HG03575 (cell line): Measurements from ENCODE around the gene GPM6B.

Experiments
- ATAC-seq: cut with Tn5 transposase; IDR thresholded peaks from one replicate; pipeline ENCODE4 v1.9.1; 2021; ENCODE audit not compliant: unreplicated experiment, insufficient number of reproducible peaks, low FRiP score; ENCODE audit errors: extremely low read depth

Gene GPM6B

DNA sequence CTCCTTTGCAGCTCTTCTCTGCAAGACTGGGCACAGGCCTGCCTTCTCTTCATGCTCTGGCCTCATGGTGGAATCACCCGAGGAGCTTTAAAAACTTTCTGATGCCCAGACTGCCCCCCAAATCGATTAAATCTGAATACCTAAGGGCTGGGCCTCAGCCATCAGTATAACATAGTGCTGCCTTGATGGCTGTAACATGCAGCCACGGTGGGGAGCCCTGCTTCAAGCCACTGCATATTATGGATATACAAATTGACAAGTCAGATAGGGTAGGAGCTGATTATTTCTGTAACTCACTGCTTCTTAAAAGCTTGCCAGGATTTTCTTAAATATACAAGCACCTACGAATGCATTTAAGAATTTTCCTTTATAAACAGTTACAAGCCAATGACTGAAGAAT is 40.5 kb downstream of the GPM6B start:
- no peak for ATAC-seq

DNA sequence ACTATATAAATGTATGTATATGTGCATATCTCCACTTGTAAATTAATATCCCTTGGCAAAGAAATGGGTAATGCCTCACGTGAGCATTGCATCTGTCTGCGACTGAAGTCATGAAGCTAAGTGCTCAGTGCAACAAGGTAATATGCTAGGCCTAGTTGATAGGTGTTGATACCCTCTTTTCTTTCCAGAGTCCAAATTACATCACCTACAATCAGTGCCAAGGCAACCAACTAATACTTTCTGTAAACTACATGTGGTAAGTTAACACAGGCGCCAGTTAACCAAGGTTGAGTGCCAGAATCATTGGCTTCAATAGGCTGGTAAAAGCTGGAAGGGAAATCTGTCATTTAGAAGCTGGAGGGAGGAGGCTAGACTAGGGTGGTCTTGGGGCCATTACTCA is 41.1 kb downstream of the GPM6B start:
- ATAC-seq = no peak

DNA sequence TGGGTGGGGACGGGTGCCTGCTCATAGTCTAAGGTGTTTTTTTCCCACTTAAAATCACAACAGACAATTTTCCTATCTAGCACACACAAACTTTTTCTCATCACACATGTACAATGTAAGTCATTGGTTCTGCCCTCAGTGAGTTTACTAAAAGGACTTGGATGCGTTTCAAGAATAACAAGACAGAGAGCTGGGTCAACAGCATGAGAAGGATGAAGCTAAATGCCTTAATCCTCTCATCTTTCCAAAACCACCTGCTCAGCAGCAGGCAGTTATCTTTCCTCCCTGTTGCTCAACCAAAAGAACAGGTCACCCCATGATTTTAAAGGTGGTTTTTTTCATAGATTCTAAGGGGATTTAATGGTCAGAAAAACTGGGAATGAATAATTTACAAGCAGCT is 42.2 kb downstream of the GPM6B start:
- no peak for ATAC-seq

DNA sequence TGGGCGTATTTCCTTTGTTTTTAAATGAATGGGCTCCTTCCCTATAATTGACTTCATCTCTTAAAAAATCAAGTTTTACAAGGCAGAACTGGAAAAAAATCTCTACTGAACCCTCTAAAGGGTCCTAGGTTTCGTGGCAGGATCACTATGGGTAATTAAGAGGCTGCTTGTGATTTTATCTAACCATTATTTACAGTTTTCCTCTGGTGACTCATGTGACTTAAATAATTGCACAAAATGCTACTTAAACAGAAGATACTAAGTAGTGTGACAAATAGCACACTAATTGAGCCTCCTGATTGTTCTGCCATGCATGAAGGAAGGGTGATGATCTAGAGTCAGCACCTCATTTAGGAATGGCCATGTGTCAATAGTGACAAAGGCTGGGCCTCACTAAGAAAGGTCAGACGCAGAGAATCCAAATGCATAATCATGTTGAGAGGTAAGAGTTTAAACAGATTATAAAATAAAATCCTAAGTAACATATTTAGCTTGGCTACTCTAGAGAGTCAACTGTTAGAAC is 46.8 kb downstream of the GPM6B start:
- no peak for ATAC-seq

DNA sequence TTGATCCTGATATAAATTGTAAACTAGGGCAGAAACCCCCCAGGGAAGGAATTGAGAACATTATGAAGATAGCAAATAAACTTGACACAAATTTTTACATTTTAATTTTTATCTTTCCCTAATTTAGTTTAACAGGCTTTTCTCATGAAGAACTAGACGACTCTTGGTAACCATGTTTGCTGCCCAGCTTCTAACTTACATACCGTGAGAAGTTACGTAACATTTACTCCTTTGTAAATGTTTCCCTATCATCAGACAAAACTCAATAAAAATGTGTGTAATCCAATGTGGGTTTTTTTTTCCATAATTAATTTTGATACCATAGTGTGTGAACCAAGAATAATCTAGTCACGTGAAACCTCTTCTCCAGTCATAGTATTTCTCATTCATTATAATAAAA is 48.0 kb downstream of the GPM6B start:
- no peak for ATAC-seq

DNA sequence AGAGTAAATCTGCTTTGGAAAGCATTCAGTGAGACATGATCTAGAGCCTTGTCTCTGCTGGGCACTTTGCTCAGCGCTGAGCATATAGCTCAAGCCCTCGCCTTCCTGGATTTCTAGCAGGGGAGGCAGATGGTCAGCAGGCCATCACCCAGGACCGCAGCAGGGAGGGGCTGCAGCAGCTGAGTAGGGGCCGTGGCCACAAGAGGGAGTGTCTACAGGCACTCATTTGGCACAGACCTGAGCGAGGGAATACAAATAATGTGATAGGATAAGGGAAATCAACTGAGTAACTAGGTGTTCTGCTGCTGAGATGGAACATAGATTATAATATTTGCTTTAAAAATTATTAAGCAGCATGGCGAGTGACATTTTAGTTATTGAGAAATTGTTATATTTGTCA is 52.1 kb downstream of the GPM6B start:
- ATAC-seq = no peak

DNA sequence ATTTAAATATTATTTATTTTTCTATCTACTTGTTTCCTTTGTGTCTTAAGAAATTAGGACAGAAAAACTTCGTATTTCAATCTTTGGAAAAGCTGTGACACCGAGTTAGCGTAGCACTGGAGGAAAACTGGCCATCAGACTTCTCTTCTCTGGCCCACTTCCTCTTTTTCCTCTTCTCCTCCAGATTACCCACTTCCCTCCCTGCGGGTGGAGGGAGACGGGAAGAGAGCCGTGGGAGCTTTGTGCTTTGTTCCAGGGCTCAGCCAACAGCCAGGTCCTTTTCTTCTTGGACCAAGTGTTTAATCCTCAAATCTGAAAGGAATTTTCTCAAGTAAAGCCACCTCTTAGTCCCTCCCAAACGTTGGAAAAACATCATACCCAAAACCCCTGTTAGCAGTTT is 52.6 kb downstream of the GPM6B start:
- no peak for ATAC-seq

DNA sequence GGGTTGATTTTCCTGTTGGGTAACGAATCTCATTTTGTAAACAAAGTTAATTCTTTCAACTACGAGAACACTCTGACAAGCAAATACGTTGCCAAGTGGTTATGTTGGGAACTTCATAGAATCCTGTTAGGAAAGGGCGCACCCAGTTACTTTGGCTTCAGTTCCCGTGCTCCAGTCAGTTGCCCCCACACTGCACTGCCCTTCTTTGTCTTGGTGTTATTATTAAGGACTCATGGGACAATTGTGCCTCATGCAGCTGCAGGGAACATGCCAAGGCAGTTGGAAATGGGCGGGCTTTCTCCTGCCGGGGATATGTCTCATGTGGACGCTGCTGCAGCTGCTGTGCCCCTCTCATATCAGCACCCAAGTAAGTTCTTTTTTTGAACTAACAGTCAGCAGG is 53.4 kb downstream of the GPM6B start:
- ATAC-seq = no peak

DNA sequence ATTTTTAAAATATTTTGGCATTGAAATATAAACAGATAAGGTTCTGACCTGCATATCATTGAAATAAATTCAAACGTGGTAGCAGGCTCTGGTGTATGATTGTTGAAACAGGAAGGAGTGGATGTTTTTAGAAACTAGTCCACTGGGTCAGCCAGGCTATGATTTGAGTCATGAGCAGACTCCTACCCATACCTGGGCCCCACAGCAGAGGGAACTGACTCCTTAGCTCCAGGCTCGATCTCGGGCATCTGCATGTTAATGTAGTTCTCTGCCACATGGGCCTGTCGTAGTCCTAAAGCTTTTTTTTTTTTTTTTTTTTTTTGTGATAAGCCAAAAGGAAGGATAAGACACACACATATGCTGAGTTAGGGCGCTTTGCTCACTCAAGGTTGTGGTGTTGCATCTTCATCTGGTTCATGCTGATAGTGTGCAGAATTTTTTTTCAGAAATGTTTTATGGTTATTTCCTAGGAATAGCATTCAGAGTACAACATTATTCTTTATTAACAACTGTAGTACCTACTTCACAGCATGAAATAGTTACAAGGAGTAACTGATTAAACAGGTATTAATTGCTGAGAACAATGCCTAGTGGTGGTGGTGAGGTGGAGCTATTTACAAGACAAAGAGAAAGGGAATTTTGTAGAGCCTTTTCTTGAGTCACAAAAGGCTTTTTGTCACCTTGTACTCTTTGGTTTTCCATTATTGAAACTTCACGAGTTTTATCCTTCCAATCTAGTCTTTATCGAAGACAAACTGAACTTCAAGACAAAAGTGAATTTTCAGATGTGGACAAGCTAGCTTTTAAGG is 55.1 kb downstream of the GPM6B start:
- peak; percentile 74 for ATAC-seq

DNA sequence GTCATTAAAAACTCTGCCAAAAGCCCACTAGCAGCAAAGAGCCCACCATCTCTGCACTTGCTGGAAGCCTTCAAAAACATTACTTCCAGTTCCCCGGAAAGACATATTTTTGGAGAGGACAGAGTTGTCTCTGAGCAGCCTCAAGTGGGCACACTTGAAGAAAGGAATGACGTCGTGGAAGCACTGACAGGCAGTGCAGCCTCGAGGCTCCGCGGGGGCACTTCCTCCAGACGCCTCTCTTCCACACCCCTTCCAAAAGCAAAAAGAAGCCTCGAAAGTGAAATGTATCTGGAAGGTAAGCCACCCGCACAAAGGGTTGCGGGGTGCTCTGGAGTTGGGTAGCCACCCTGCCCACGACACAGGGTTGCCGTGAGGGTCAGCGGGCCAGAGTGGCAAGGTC is 56.5 kb downstream of the GPM6B start:
- ATAC-seq = no peak

DNA sequence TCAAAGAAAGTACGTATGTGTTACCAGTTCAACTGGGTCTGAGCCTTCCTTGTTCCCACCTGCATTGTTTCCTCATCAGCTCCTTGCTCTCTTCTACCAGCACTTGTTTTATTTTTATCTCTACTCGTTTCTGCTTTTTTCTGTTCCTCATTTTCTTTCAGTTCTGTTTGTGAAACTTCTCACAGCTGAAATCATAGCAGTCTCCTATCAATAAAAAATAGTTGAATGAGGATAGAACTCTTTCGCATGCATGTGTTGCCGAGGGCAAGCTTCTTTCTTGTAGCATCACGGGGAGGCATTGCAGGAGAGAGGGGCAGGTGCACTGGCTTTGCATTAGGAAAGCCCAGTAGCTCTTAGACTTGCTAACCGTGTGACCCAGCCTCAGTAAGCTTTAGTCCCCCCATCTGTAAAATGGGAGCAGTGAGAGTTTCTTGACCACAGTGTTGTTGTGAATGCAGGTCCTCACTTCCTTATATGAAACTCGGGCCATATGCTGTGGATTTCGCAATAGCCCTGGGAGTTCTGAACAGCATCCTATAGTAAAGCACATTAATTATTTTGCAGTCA is 57.7 kb downstream of the GPM6B start:
- ATAC-seq = no peak

DNA sequence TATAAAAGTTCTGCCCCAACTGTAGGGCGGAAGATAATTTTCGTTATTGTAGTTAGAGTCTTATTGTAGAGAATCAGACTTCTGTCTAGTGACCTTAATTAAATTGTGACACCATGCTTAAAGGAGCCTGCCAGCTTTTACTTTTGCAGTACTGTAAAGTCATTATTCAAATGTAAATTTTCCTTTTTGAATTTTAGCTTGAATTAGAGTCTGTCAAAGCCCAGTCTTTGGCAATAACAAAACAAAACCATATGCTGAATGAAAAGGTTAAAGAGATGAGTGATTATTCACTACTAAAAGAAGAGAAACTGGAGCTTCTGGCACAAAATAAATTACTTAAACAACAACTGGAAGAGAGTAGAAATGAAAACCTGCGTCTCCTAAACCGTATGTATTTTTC is 60.5 kb downstream of the GPM6B start:
- no peak for ATAC-seq

DNA sequence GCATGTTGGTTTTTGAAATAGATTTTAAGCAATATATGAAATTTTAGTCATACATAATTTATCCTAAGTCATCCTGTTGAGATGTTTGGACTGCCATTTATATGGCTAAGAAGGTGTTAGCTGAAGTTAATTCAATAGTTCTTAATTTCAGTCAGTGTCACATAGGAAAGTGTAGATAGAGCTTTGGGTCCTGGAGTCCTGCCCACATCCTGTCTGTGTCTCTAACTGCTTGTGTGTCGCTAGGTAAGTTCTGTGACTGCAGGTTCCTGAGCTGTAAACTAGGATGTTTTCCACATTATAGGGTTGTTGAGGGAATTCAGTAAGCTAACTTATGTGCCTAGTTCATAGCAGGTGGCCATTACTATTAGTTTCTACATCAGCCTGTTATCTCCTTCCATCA is 61.6 kb downstream of the GPM6B start:
- no peak for ATAC-seq

DNA sequence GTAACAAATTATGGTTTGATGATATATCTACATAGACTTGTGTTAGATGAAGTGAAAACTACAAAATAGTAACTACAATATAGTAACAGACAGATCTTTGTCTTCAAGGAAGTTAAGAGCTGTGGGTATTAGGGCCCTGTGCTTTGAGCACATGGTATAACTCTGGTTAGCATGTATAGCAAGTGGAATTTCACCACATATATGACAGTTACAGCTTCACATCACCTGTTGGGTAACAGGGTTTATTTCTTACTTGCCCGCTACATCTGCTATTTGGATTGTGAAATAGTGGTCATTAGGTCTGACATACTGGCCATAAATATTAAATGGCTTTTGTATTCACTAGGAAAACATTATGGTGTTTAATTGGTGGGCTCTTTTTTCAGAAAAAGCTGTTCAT is 62.1 kb downstream of the GPM6B start:
- ATAC-seq = no peak

DNA sequence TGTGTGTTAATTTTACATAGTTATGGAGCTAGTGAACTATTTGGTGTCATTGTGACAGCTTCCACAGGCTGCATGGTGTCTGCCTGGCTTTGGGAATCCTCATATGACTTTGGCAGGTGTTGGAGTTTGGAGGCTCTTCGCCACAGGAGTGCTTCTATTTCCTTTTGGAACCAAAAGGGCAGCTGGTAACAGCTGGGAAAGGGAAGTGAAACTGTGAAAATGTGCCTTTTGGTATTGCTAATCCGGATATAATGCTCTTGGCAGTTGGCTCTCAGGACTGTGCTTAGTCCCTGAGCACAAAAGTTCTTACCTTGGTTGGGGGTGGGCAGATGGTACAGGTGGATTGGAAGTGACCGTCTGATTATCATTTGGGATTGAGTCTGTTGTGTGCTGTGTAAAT is 64.2 kb downstream of the GPM6B start:
- ATAC-seq = no peak

DNA sequence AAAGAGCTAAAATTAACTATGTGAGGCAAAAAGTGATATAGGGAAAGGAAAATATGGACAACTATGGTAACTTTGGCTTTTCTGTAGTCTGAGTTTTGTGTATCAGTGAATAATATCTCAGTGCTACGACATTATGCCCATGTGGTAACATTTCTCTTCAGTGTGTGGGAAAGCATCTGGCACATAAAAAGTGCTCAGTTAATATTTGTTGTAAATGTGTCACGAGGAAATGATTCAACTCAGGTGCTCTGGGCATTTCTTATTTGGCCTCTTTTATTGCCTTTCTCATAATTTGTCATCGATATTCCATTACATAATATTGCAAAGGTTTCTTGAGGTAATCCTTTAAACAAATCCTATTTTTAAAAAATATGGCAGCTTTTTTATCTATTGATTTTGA is 64.8 kb downstream of the GPM6B start:
- ATAC-seq = no peak

DNA sequence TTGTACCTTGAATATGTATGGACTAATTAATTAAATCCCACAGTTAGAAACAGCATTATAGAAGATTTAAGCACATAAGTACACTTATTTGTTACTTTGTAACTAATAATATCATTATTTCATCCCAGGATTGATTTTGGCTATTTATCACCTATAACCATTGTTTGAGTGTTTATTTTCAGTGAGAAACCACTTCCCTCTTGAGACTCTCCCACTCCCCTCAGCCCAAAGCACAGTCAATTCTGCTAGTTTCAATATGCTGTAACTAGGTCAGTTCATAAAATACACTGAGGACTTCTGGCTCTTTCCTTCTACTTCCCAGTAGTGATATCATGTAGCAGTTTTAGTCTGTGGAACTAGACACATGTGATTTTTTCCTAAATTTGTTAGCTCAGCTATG is 66.1 kb downstream of the GPM6B start:
- no peak for ATAC-seq

DNA sequence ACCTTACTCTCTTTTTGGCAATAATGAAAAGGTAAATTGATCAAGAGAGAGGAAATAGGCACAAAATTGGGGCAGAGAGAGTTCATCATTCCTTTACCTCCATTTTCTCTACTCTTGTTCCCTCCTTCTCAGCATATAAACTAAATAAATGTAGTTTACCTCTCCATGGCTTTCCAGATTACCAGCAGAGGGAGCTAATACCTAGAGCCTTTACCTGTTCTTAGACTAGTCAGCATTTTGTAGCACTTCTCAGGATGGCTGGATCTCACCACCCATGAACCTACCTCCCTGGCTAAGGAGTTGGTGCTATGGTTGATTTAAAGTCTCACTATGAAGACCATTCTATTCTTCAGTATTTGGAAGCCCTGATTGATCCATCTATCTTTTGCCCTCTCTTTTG is 66.7 kb downstream of the GPM6B start:
- no peak for ATAC-seq

DNA sequence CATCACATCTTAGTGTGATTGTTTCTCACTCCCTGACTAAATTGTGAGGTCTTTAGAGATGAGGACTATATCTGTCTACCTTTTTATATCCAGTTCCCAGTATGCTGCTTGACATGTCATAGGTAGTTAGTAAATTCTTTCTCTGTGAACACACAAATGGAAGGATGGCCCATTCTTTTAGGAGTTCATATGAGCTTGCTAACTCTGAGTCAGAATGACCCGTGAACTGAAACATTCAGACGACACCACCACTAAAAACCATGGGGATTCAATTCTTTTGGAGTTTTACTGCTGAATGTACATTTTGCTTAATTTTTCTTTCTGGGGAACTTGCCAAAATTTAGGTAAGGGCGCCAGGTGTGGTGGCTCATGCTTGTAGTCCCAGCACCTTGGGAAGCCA is 68.4 kb downstream of the GPM6B start:
- no peak for ATAC-seq

DNA sequence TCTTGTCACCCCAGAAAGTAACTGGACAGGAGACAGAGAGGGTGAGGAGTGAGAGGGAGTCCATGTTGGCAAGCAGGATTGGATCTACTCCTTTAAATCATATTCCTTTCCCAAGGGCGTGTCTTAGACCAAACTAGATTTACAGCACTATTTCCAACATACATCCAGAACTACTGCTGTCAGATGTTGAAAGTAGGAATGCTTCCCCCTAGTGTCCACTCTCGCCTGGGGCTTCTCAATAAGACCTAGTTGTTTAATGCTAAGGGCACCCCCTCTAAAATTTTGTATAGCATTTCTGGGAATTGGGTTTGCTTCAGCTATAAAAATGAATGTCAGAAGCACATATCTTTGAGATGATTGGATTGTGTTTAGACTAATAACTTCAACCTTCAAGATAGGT is 69.1 kb downstream of the GPM6B start:
- no peak for ATAC-seq
